Fibroblast of upper back skin (primary cell): ENCODE results near the gene PDE3A.
A peak's percentile ranks its signal among the peaks of the same experiment; 100 is the strongest.
"Not testable (repeated sequence)": the region's sequence is repeated elsewhere in the genome, so short reads cannot be mapped to it uniquely, and the experiment has no call there.

Experiments used
- DNase-seq: peaks from one replicate; pipeline ENCODE4 v3.0.0-alpha.2; 2013

The PDE3A gene

GRCh38 chr12:20503858-20504257, 135.5 kb downstream of the PDE3A start:
- no peak for DNase-seq

DNA sequence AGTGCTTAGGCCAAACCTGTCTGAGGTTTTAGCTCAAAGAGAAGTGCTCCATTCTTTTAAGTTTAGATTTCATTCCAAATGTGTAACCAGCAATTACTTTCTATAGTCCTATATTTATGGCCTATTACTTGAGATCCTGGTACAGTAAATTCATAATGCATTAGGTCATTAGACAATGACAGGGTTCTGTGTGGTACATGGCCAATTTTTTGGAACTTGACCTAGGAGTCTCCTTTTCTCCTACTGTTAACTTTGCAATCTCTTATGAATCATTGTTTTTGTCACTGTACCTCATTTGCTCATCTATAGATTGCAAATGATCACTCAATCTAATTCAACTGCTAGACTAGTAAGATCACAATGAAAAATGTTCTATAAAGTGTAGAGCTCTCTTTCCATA, 136.7 kb downstream of the PDE3A start:
- peak; percentile 32 for DNase-seq

DNA sequence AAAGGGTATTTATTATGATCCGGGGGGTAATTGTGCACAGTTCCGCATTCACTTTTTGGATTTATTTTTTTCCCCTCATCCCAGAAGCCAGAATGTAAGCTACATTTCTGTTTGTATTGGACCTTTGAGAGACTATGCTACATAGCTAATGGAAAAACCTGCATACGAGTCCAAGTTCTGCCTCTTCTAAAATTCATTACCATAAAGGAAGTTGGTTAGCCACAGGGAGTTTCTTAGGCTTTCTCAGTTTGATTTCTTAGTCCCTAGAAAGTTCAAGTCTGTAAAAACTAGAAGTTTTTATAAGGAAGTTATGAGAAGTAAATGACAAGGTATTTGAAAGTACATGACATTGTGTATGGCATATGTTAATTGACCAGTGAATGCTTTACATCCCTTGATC, 138.7 kb downstream of the PDE3A start:
- no peak for DNase-seq

- DNase-seq, result no peak
These were observed 139.4 kb downstream of the PDE3A start for GRCh38 chr12:20507711-20508110.

GRCh38 chr12:20508359-20508758, 140.0 kb downstream of the PDE3A start:
- peak; percentile 32 for DNase-seq

DNA sequence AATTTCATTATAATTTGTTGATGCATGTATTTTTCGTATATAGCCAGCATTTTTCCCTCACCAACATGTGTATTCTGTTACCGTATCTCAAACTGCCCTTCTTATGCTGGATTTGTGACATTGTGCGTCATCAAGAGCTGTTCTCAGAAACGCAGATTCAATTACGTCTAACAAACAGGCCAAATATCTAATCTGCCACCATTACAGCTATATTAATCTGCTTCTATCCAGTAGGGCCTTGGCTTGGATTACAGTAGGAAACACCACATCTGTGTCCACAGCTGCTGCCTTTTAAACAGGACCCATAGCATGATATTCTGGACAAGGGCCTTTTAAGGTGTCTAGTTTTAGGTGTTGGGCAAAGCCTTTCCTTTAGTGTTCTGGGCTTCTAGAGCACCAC, 140.6 kb downstream of the PDE3A start:
- no peak for DNase-seq

DNA sequence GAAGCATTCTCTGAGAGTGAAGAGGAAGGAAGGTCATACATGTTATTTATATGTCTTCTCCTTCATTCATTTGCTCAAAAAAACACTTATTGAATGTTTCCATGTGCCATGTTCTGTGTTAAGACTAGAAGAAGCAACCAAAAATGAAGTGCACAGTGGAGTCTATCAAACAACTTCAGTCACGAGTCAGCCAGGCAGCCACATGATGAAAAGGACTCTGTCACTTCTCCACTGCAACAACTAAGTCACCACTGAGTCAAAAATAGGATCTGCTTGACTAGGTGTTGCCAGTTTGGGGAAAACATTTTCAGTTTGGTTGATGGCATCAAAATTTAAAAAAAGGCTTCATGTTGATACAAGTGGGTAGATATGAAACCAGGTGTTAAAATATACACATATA, 142.5 kb downstream of the PDE3A start:
- no peak for DNase-seq

GRCh38 chr12:20513189-20513588, 144.9 kb downstream of the PDE3A start:
- no peak for DNase-seq

DNA sequence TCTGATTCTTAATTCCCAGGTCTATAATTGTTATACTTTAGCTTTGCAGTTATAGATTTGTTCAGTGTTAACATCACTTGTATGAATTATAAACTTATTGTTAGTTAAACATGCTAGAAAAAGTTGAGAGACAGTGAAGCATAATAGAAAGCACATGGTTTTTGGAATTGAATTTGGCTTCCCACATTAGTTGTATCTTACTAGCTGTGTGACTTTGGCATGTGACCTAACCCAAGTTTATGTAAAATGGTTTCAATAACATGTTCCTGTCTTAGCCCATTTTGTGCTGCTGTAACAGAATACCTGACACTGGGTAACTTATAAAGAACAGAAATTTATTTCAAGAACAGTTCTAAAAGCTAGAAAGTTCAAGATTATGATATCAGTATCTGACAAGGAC, 146.3 kb downstream of the PDE3A start:
- no peak for DNase-seq

DNA sequence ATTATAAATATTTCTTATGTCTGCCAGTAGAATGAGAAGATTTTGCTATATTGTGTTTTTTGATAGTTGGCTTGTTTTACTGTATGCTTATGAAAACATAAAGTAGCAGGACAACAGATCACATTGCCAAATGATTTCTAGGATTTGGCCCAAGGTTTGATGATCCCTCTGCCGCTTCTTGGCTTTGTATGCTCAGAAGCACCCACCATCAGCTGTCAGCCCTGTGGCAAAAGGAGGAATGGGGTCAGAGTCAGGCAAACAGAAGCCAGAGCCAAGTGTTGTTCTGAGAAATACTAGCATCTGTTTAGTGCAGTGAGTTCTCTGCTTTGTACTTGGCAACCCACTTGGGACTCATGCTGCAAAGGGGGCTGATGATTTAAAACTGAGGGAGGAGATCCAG, 152.2 kb downstream of the PDE3A start:
- no peak for DNase-seq

- peak; percentile 26 for DNase-seq
These were observed 155.3 kb downstream of the PDE3A start for GRCh38 chr12:20523658-20524057.

- no peak for DNase-seq
These were observed 155.8 kb downstream of the PDE3A start for GRCh38 chr12:20524113-20524512.

DNA sequence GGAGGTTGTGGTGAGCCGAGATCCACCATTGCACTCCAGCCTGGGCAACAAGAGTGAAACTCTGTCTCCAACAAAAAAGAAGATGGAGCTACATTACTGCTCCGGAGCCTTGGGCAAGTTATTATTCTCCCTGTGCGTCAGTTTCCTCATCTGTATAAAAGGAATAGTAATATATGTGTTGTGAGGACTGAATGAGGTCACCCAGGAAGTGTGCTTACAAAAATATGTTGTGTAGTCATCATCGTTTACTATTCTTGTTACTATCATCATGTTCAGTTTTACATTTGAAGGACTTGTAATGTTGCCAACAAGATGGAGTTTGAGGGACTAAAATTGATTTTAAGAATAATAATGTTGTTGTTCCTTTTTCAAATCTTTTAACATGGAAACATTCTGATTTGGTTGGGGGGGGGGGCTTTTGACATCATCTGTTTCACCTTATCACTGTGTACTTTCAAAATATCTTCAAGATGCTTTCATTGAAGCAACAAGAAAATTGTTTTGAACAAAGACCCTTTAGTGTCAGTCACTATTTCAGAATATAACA, 156.8 kb downstream of the PDE3A start:
- no peak for DNase-seq

DNA sequence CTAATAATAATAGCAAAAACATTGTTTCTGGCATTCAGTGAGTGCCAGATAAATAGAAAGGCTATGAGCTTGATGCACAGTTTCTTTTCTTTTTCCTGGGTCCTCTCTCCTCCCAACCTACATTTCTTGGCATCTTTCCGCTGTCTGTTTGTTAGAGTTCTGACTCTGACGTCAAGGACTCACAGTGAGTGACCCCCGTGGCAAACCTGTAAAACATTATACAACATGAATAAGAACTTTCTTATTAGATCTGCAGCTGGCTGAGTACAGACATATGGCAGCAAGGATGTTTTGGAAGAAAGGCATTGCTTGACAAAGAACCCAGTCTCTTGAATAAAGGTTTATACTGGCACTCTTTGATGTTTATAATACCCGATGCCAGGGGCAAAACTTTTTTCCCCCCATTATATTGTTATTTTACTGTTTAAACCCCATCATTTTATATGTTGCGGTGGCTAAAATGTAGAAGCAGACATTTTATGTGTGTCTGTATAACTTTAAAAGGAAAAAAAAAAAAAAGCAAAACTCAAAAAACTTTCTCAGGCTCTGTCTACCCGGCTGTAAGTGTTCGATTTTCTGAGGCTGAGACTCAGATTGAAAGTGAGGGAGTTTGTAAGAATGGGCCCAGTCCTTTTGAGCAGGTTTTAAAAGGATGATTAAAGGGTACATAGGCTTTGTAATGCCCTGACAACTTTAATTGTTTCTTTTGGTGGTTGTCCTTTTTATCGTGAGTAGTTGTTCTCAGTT, 159.3 kb downstream of the PDE3A start:
- peak; percentile 76 for DNase-seq

DNA sequence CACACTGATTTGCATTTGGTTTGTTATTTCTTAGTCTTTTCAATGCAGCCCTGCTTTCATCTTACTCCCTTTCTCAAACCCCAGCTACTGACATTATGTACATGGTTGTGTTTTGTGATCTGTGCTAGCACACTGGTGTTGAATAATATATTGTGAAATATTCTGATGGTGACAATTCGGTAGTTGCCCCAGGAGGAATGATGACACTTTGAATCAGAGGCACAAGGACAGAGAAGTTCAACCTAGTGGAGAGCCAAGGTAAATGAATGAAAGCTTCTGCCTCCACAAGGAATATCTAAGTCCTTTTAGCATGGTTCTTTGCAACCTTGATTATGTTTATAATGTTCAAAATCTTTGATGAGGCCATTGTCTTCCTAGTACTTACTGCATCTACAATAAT, 159.9 kb downstream of the PDE3A start:
- DNase-seq, result no peak

DNA sequence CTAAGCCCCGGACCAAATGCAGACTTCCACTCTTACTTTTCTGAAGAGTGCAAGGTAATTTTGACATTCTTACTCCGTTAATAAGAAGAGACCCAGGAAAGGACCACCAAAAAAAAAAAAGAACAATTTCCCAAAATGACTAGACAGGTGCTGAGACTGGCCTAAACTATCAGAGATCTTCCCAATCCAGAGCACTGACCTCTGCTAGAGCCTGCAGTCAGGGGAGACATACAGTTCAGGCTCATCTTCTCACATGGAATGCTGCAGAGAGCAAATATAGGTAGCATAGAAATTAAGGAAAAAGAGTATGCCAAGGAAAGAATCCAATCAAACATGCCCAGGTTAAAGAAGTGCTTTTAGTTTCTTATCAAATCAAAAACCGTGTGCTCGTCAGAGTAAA, 177.9 kb downstream of the PDE3A start:
- no peak for DNase-seq

DNA sequence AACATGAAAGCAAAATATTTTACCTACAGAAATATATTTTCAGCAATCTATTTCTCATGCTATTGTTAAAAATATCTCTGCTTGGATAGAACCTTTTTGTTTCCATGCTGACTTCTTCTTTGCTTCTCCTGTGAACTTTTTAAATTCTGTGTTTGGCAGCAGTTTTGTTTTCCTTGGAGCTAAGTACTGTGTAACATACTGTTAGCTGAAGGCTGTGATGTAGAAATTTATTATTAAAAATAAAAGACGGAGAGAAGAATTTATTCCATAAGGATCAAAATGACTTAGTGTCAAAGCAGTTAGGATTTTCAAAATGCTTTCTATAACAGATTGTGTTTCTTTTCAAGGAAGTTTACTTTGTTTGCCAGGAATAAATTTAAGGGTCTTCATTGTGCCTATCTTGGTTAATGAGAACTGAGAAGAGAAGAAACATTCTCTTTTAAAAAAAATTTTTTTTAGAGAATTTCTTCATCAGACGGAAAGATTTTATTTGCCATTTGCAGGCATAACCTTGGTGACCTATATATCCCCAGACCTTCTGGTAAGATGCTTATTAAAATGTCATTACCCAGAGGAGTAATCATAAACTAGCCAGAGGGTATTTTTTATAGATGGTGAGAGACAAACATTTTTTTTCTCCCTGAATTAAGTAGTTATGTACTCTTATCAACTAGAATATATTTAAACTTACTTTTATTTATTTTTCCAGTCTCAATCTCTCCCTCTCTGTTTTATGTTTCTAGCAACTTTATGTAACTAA, 179.7 kb downstream of the PDE3A start:
- peak; percentile 38 for DNase-seq

- no peak for DNase-seq
These were observed 180.3 kb downstream of the PDE3A start for GRCh38 chr12:20548611-20549010.

DNA sequence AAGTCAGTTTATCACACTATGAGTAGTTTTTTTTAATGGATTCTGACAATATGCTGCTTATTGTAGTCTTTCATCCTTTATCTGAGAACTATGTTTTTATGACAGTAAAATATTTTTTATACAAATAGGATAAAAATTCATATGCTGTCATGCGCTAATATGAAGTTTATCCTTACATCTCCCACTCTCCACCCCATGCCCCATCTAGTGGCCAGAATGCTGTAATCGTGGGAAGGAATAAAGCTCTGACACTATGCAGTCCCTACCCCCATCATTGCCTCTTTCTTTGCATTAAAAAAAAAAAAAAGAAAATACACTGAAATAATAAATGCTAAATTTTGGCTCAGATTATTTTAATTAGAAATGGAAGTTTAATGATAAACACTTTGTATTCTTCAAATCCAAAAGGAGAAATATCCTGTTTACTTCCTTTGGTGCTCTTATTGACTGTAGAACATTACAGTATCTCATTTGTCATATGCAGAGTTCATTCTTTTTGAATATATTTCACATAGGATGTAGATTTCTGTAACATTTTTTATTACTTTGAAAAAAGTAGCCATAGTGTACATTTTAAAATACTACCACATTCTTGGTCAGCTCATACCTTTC, 180.9 kb downstream of the PDE3A start:
- peak; percentile 41 for DNase-seq

DNA sequence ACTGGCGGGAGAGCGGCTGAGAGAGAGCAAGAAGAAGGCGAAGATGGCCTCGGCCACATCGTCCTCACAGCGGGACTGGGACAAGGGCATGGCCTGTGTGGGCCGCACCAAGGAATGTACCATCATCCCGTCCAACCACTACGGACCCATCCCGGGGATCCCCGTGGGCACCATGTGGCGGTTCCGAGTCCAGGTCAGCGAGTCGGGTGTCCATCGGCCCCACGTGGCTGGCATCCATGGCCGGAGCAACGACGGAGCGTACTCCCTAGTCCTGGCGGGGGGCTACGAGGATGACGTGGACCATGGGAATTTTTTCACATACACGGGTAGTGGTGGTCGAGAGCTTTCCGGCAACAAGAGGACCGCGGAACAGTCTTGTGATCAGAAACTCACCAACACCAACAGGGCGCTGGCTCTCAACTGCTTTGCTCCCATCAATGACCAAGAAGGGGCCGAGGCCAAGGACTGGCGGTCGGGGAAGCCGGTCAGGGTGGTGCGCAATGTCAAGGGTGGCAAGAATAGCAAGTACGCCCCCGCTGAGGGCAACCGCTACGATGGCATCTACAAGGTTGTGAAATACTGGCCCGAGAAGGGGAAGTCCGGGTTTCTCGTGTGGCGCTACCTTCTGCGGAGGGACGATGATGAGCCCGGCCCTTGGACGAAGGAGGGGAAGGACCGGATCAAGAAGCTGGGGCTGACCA, 183.6 kb downstream of the PDE3A start:
- DNase-seq, result not testable (repeated sequence)

DNA sequence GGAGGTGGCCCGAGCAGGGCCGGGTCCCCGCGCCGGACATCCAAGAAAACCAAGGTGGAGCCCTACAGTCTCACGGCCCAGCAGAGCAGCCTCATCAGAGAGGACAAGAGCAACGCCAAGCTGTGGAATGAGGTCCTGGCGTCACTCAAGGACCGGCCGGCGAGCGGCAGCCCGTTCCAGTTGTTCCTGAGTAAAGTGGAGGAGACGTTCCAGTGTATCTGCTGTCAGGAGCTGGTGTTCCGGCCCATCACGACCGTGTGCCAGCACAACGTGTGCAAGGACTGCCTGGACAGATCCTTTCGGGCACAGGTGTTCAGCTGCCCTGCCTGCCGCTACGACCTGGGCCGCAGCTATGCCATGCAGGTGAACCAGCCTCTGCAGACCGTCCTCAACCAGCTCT, 184.2 kb downstream of the PDE3A start:
- not testable (repeated sequence) for DNase-seq

- no peak for DNase-seq
These were observed 186.7 kb downstream of the PDE3A start for GRCh38 chr12:20555015-20555414.

- no peak for DNase-seq
These were observed 187.4 kb downstream of the PDE3A start for GRCh38 chr12:20555771-20556170.
